H1 (cell line): ENCODE results near the gene GBE1. TPM values are rescaled to one million over a fixed set of nuclear protein-coding genes. Genes with fewer than 3 reads are reported as not detected.

Experiments
- CTCF ChIA-PET: fragments of 300-600 bp; sonication (Branson Sonifier 250); formaldehyde crosslinking; loops from one replicate; lab custom pipeline; 2021; ENCODE audit not compliant: partially characterized antibody; lab: Charles Lee
- POLR2A ChIA-PET: fragments of 300-600 bp; sonication (Branson Sonifier 250); formaldehyde crosslinking; loops from one replicate; lab custom pipeline; 2021; ENCODE audit warnings: inconsistent platforms; ENCODE audit not compliant: partially characterized antibody; lab: Charles Lee
- DNase-seq, 2 experiments: peaks; one replicate each; pipeline versions ENCODE4 v3.0.0 to v3.0.0-alpha.2; 2010 to 2022; ENCODE audit warnings: low spot score in 2 of 2, low read depth in 1 of 2, mixed read lengths in 1 of 2
- FAIRE-seq: peaks from 2 replicates; lab custom pipeline; 2011; peaks lifted over from hg19 to GRCh38; lab: Jason Lieb, UNC
- H2AFZ ChIP-seq: 2 replicates; pipeline ENCODE4 v1.8.1; 2012; ENCODE audit warnings: low read length, inconsistent platforms
- H2AK5ac ChIP-seq: 2 replicates; pipeline ENCODE4 v1.6.1; 2013; ENCODE audit warnings: low read depth, low read length
- H2BK120ac ChIP-seq: replicated peaks from 2 replicates; pipeline ENCODE3; 2013; ENCODE audit warnings: low read depth, low read length, inconsistent platforms
- H2BK12ac ChIP-seq: 2 replicates; pipeline ENCODE4 v1.6.1; 2013; ENCODE audit warnings: low read depth, low read length
- H2BK15ac ChIP-seq: 2 replicates; pipeline ENCODE4 v1.6.1; 2013; ENCODE audit warnings: low read length
- H2BK20ac ChIP-seq: 2 replicates; pipeline ENCODE4 v1.6.1; 2013; ENCODE audit warnings: low read length
- H2BK5ac ChIP-seq: 2 replicates; pipeline ENCODE4 v1.6.1; 2013; ENCODE audit warnings: low read depth, low read length
- H3K14ac ChIP-seq: 2 replicates; pipeline ENCODE4 v1.6.1; 2013; ENCODE audit warnings: inconsistent platforms; ENCODE audit not compliant: insufficient read length
- H3K18ac ChIP-seq: 2 replicates; pipeline ENCODE4 v1.6.1; 2013; ENCODE audit warnings: low read length; ENCODE audit errors: extremely low read depth
- H3K23ac ChIP-seq: 2 replicates; pipeline ENCODE4 v1.6.1; 2013; ENCODE audit warnings: inconsistent platforms; ENCODE audit not compliant: insufficient read length
- H3K23me2 ChIP-seq: 2 replicates; pipeline ENCODE4 v1.6.1; 2013; ENCODE audit warnings: low read depth, low read length
- H3K27ac ChIP-seq: 2 replicates; pipeline ENCODE4 v1.6.1; 2011; ENCODE audit warnings: low read depth, low read length, inconsistent platforms
- H3K27me3 ChIP-seq, 4 experiments: replicated peaks in 1 of 4; 1 replicate in 1 of 4; 2 replicates in 3 of 4; pipeline versions ENCODE4 v1.6.1 to v1.8.1; 2011 to 2013; ENCODE audit warnings: low read length in 3 of 4, mild to moderate bottlenecking in 3 of 4, inconsistent platforms in 2 of 4, mixed read lengths in 2 of 4, moderate library complexity in 1 of 4; ENCODE audit not compliant: control insufficient read depth in 3 of 4, insufficient read depth in 3 of 4; ENCODE audit errors: extremely low read depth in 1 of 4
- H3K36me3 ChIP-seq, 4 experiments: 2 replicates each; pipeline versions ENCODE4 v1.6.1 to v1.8.1; 2011 to 2013; ENCODE audit warnings: mild to moderate bottlenecking in 4 of 4, low read length in 3 of 4, moderate library complexity in 2 of 4, control low read depth in 1 of 4, inconsistent platforms in 1 of 4; ENCODE audit not compliant: insufficient read depth in 4 of 4, control insufficient read depth in 2 of 4
- H3K4ac ChIP-seq: replicated peaks from 2 replicates; pipeline ENCODE3; 2013; ENCODE audit warnings: low read length, low read depth, mixed read lengths, inconsistent platforms; ENCODE audit not compliant: insufficient read length
- H3K4me1 ChIP-seq, 4 experiments: replicated peaks in 1 of 4; 1 replicate in 1 of 4; 2 replicates in 3 of 4; pipeline versions ENCODE4 v1.6.1 to v1.8.1; 2011 to 2013; ENCODE audit warnings: low read length in 3 of 4, inconsistent platforms in 2 of 4, mixed read lengths in 1 of 4; ENCODE audit not compliant: insufficient read depth in 4 of 4, control insufficient read depth in 3 of 4
- H3K4me2 ChIP-seq, 2 experiments: 2 replicates each; pipeline versions ENCODE4 v1.6.1 to v1.8.1; 2011 to 2013; ENCODE audit warnings: low read depth in 2 of 2, low read length in 2 of 2, control low read depth in 1 of 2, inconsistent platforms in 1 of 2, mild to moderate bottlenecking in 1 of 2; ENCODE audit not compliant: insufficient read depth in 1 of 2
- H3K4me3 ChIP-seq, 4 experiments: fragments of 200-600, 300-600 bp in 1 of 4; sonication (generic), shearing (Covaris generic), sonication (Bioruptor Twin) in 1 of 4; 2 replicates each; pipeline versions ENCODE4 v1.5.1 to v1.8.1; 2011 to 2016; ENCODE audit warnings: low read length in 4 of 4, low read depth in 3 of 4, control low read depth in 2 of 4, inconsistent platforms in 2 of 4, mild to moderate bottlenecking in 2 of 4, mixed read lengths in 1 of 4, moderate library complexity in 1 of 4; ENCODE audit not compliant: insufficient read depth in 2 of 4; ENCODE audit errors: extremely low read depth in 1 of 4
- H3K56ac ChIP-seq: replicated peaks from 2 replicates; pipeline ENCODE3; 2013; ENCODE audit warnings: low read depth, mild to moderate bottlenecking, mixed read lengths, low read length, inconsistent platforms; ENCODE audit not compliant: insufficient read length
- H3K79me1 ChIP-seq: 2 replicates; pipeline ENCODE4 v1.6.1; 2013; ENCODE audit warnings: low read depth, low read length, control low read depth
- H3K79me2 ChIP-seq, 2 experiments: 2 replicates each; pipeline versions ENCODE4 v1.6.1 to v1.8.1; 2012 to 2013; ENCODE audit warnings: low read length in 2 of 2, mild to moderate bottlenecking in 2 of 2, inconsistent platforms in 1 of 2; ENCODE audit not compliant: insufficient read depth in 2 of 2, control insufficient read depth in 1 of 2
- H3K9ac ChIP-seq, 4 experiments: replicated peaks in 1 of 4; 1 replicate in 1 of 4; 2 replicates in 3 of 4; pipeline versions ENCODE4 v1.6.1 to v1.8.1; 2011 to 2013; ENCODE audit warnings: low read depth in 3 of 4, low read length in 3 of 4, control low read depth in 2 of 4, mild to moderate bottlenecking in 2 of 4, moderate library complexity in 2 of 4, inconsistent platforms in 1 of 4; ENCODE audit errors: extremely low read depth in 1 of 4
- H3K9me3 ChIP-seq, 2 experiments: 2 replicates each; pipeline versions ENCODE4 v1.6.1 to v1.8.1; 2012 to 2013; ENCODE audit warnings: mild to moderate bottlenecking in 2 of 2, moderate library complexity in 2 of 2, control low read depth in 1 of 2, inconsistent platforms in 1 of 2, low read depth in 1 of 2, low read length in 1 of 2, mixed read lengths in 1 of 2; ENCODE audit not compliant: insufficient read depth in 2 of 2
- H4K20me1 ChIP-seq, 2 experiments: replicated peaks in 1 of 2; 2 replicates each; pipeline versions ENCODE3 to v1.8.1; 2011 to 2013; ENCODE audit warnings: inconsistent platforms in 2 of 2, low read length in 2 of 2, mild to moderate bottlenecking in 1 of 2; ENCODE audit not compliant: insufficient read depth in 2 of 2, control insufficient read depth in 1 of 2
- H4K5ac ChIP-seq: 2 replicates; pipeline ENCODE4 v1.6.1; 2013; ENCODE audit warnings: low read length, low read depth, mixed read lengths, inconsistent platforms; ENCODE audit not compliant: insufficient read length
- H4K8ac ChIP-seq: 2 replicates; pipeline ENCODE4 v1.8.0; 2013; ENCODE audit warnings: mild to moderate bottlenecking, moderate library complexity, low read length, inconsistent platforms; ENCODE audit not compliant: insufficient read depth; ENCODE audit errors: extremely low read depth
- H4K91ac ChIP-seq: replicated peaks from 2 replicates; pipeline ENCODE3; 2013; ENCODE audit warnings: low read length, mixed read lengths, inconsistent platforms; ENCODE audit not compliant: insufficient read length
- ASH2L ChIP-seq: fragments of 200-600, 300-600 bp; sonication (generic); IDR thresholded peaks from one replicate; pipeline ENCODE4 v1.7.1; 2017; ENCODE audit warnings: low read length
- BACH1 ChIP-seq: IDR thresholded peaks from 2 replicates; pipeline ENCODE4 v1.6.1; 2012; ENCODE audit warnings: low read length, improper control_type of control experiment
- CEBPB ChIP-seq: IDR thresholded peaks from 2 replicates; pipeline ENCODE4 v1.6.1; 2012; ENCODE audit warnings: low read depth, low read length
- CHD2 ChIP-seq: IDR thresholded peaks from 2 replicates; pipeline ENCODE4 v1.6.1; 2012; ENCODE audit warnings: low read length, improper control_type of control experiment
- CTCF ChIP-seq, 3 experiments: IDR thresholded peaks; 1 replicate in 2 of 3; 2 replicates in 1 of 3; pipeline versions ENCODE4 v1.5.1 to v1.6.1; 2011; ENCODE audit warnings: low read length in 3 of 3, mild to moderate bottlenecking in 3 of 3, inconsistent platforms in 2 of 3, low read depth in 1 of 3, moderate library complexity in 1 of 3; ENCODE audit not compliant: insufficient read depth in 1 of 3; ENCODE audit errors: control extremely low read depth in 1 of 3
- EP300 ChIP-seq, 2 experiments: IDR thresholded peaks; 1 replicate in 1 of 2; 2 replicates in 1 of 2; pipeline ENCODE4 v1.6.1; 2011 to 2012; ENCODE audit warnings: low read depth in 2 of 2, low read length in 2 of 2, mild to moderate bottlenecking in 2 of 2, borderline replicate concordance in 1 of 2, inconsistent platforms in 1 of 2, moderate library complexity in 1 of 2
- POLR2AphosphoS5 ChIP-seq: IDR thresholded peaks from 2 replicates; pipeline ENCODE4 v1.6.1; 2011; ENCODE audit warnings: low read depth, low read length
- POU5F1 ChIP-seq: IDR thresholded peaks from 2 replicates; pipeline ENCODE4 v1.6.1; 2011; ENCODE audit warnings: low read depth, mild to moderate bottlenecking, low read length, moderate library complexity
- TAF1 ChIP-seq: IDR thresholded peaks from 2 replicates; pipeline ENCODE4 v1.6.1; 2011; ENCODE audit warnings: mild to moderate bottlenecking, low read depth, low read length
- TCF12 ChIP-seq: IDR thresholded peaks from 2 replicates; pipeline ENCODE4 v1.6.1; 2011; ENCODE audit warnings: low read depth, mild to moderate bottlenecking, low read length
- USF2 ChIP-seq: IDR thresholded peaks from 2 replicates; pipeline ENCODE4 v1.6.1; 2011; ENCODE audit warnings: low read length, improper control_type of control experiment
- ZNF274 ChIP-seq: IDR thresholded peaks from 2 replicates; pipeline ENCODE4 v1.7.0; 2012; ENCODE audit warnings: low read length, borderline replicate concordance; ENCODE audit errors: extremely low read depth
- WGBS, 2 experiments: shearing (Covaris generic) in 1 of 2; methylation state at CpG; one replicate each; pipeline versions ENCODE4 v1.1.6 to v1.1.7; 2013 to 2015; ENCODE audit warnings: low lambda C conversion rate in 2 of 2, mixed read lengths in 2 of 2, inconsistent platforms in 1 of 2, low coverage in 1 of 2, missing lambda C conversion rate in 1 of 2; ENCODE audit not compliant: insufficient replicate concordance in 2 of 2, insufficient coverage in 1 of 2, insufficient read length in 1 of 2; ENCODE audit errors: extremely low coverage in 1 of 2, missing lambda C conversion rate in 1 of 2; 5-methylcytosine and 5-hydroxymethylcytosine counted together
- polyA plus RNA-seq, 7 experiments: library from polyadenylated mRNA; depleted of rRNA in 3 of 7; stranded (reverse) in 5 of 7; unstranded in 2 of 7; fragments of >200 nt in 5 of 7; fragments of 200-250 nt in 2 of 7; gene quantifications; 1 replicate in 5 of 7; 2 replicates in 1 of 7; 4 replicates in 1 of 7; pipeline versions ENCODE4 v1.2.1 to v1.2.3, GENCODE V29; 2011 to 2013; ENCODE audit warnings: missing spikeins in 2 of 7, mixed read lengths in 2 of 7
- total RNA-seq: library from RNA; stranded (reverse); fragmentation: NEBNext Ultra II Directional; extraction: Animal tissue kit (Norgen Biotek cat#: 25700); gene quantifications from 2 replicates; pipeline ENCODE4 v1.2.1, GENCODE V29; 2021

The GBE1 gene
- total and polyA plus RNA-seq, 2 of the 8 experiments (the other 6 are each of a cell fraction or from before 2014, with no cell fraction given): 3.3 to 7.3 TPM

GRCh38 chr3:81516042-81516441, 245.4 kb downstream of the GBE1 start:
- no peak overlapping the region for H2BK20ac ChIP-seq
- TF ChIP-seq TCF12: no peak
- TF ChIP-seq POLR2AphosphoS5: no peak
- no peak for TF ChIP-seq CEBPB
- no peak for TF ChIP-seq BACH1
- TF ChIP-seq POU5F1: no peak
- TF ChIP-seq TAF1: no peak
- no peak for TF ChIP-seq USF2
- no peak for TF ChIP-seq EP300 (IDR thresholded peaks at IDR 0.05; ENCODE audit: borderline replicate concordance in 1 of 2, low read depth in 2 of 2, low read length in 2 of 2)
- no peak for TF ChIP-seq ZNF274
- TF ChIP-seq ASH2L: no peak
- no peak for TF ChIP-seq CHD2
- no peak for TF ChIP-seq CTCF (IDR thresholded peaks at IDR 0.05; ENCODE audit: control extremely low read depth in 1 of 3, insufficient read depth in 1 of 3, low read depth in 1 of 3, low read length in 3 of 3)
- no peak overlapping the region for H4K91ac ChIP-seq
- H4K20me1 ChIP-seq: no peaks in the 10 kb centered on the region
- H2BK15ac ChIP-seq: no peak overlapping the region
- no peaks in the 10 kb centered on the region for H3K23me2 ChIP-seq
- H3K4me3 ChIP-seq: no peak overlapping the region
- no peak overlapping the region for H2BK12ac ChIP-seq
- H4K8ac ChIP-seq: no peak overlapping the region
- H3K4me2 ChIP-seq: no peak overlapping the region
- H3K56ac ChIP-seq: no peak overlapping the region
- CTCF ChIA-PET: no interaction called here
- no peak overlapping the region for H3K4ac ChIP-seq
- H4K5ac ChIP-seq: no peak overlapping the region
- FAIRE-seq: no peak
- no peaks in the 10 kb centered on the region for H3K36me3 ChIP-seq
- H2BK5ac ChIP-seq: no peak overlapping the region
- no peaks in the 10 kb centered on the region for H3K79me2 ChIP-seq
- H2BK120ac ChIP-seq: no peak overlapping the region
- no peak overlapping the region for H3K23ac ChIP-seq
- no peaks in the 10 kb centered on the region for H3K79me1 ChIP-seq
- POLR2A ChIA-PET: no interaction called here
- no peak overlapping the region for H2AFZ ChIP-seq
- DNase-seq: no peak
- H3K4me1 ChIP-seq: no peaks in the 10 kb centered on the region
- WGBS, 2 experiments: 94% methylated on average over 1 of the region's 1 CpG; no CpG with 5 or more reads in 1 of the 2 experiments
- no peaks in the 10 kb centered on the region for H3K27me3 ChIP-seq
- H3K18ac ChIP-seq: no peak overlapping the region
- H2AK5ac ChIP-seq: no peak overlapping the region
- H3K14ac ChIP-seq: no peak overlapping the region
- no peaks in the 10 kb centered on the region for H3K9me3 ChIP-seq
- no peak overlapping the region for H3K27ac ChIP-seq
- no peak overlapping the region for H3K9ac ChIP-seq
